SU-DHL-6 (cell line): Measurements from ENCODE around the gene ZNF439.
"Not testable (repeated sequence)": the region's sequence is repeated elsewhere in the genome, so short reads cannot be mapped to it uniquely, and the experiment has no call there.

ENCODE experiments used
- CTCF ChIP-seq: fragments of 200-600 bp; sonication (generic); IDR thresholded peaks from one replicate; pipeline ENCODE4 v1.5.1; 2017; ENCODE audit warnings: antibody characterized with exemption, mild to moderate bottlenecking, low read length, moderate library complexity; ENCODE audit not compliant: insufficient read depth, poor library complexity, severe bottlenecking
- EZH2phosphoT487 ChIP-seq: fragments of 200-600 bp; sonication (generic), shearing (Covaris generic); conservative IDR thresholded peaks from 2 replicates; pipeline ENCODE4 v1.6.1; 2018; ENCODE audit warnings: mild to moderate bottlenecking, antibody characterized with exemption, low read length, moderate library complexity, mixed read lengths

DNA sequence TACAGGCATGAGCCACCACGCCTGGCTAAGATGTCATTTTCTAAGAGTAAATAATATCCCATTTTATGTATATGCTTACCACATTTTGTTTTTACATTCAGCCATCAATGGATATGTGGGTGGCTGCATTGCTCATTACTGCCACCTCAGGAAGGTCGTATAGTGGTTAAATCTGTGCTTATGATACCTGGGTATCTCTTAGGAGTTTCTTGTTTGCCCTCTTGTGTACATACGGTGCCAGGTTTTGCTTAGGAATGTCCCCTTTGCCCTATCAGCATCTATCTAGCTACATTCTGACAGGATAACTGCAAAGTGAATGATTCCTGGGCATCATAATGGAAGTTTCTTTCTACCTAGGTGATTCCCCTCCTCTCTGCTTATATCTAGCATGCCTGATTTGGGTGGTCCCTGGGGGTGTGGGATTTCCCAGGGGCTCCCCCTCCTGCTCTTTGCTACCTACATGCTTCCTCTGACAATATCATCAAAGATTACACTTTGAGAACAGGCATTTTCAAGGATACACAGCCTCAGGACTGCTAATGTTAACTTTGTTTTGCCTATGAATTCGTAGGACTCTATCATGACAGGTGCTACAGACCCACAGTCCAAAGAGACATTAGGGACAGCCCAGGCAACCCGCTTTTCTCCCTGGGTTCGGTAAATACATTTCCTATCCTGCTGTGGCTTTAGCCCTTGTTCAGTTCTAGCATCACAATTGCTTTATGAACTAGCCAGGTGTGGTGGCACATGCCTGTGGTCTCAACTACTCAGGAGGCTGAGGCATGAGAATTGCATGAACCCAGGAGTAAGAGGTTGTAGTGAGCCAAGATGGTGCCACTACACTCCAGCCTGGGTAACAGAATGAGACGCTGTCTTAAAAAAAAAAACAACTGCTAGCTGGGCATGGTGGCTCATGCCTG, 19.3 kb upstream of the ZNF439 start:
- not testable (repeated sequence) for TF ChIP-seq CTCF, EZH2phosphoT487
